HEK293 (cell line): Measurements from ENCODE around the gene SHISA6.

Experiments used
- CTCF ChIA-PET: fragments of 350-600 bp; formaldehyde crosslinking; extraction: SDS; loops from one replicate; lab custom pipeline; 2021; ENCODE audit warnings: antibody characterized with exemption; lab: Yijun Ruan, JAX
- POLR2A ChIA-PET: fragments of 300-600 bp; formaldehyde crosslinking; extraction: SDS; loops from one replicate; lab custom pipeline; 2020; ENCODE audit warnings: antibody characterized with exemption, inconsistent platforms; lab: Yijun Ruan, JAX
- H3K27ac ChIP-seq: fragments of 200-500 bp; sonication (Bioruptor generic); 2 replicates; pipeline ENCODE4 v1.5.1; 2014; ENCODE audit warnings: low read depth, low read length, control low read depth, inconsistent platforms; ENCODE audit errors: extremely low read depth
- H3K36me3 ChIP-seq, 2 experiments: fragments of 200-500 bp in 1 of 2; sonication (Bioruptor generic) in 1 of 2; 1 replicate in 1 of 2; 2 replicates in 1 of 2; pipeline ENCODE4 v1.5.1; 2014 to 2017; ENCODE audit warnings: inconsistent platforms in 2 of 2, low read length in 2 of 2; ENCODE audit not compliant: control insufficient read depth in 2 of 2, insufficient read depth in 1 of 2
- H3K4me1 ChIP-seq: fragments of 200-500 bp; sonication (Bioruptor generic); 2 replicates; pipeline ENCODE4 v1.5.1; 2014; ENCODE audit warnings: mild to moderate bottlenecking, low read length, inconsistent platforms; ENCODE audit not compliant: control insufficient read depth, insufficient read depth
- H3K4me3 ChIP-seq: 2 replicates; pipeline ENCODE4 v1.5.1; 2011; ENCODE audit warnings: low read depth, mild to moderate bottlenecking, control low read depth, low read length, moderate library complexity
- H3K9me3 ChIP-seq: fragments of 200-500 bp; sonication (Bioruptor generic); 2 replicates; pipeline ENCODE4 v1.5.1; 2014; ENCODE audit warnings: low read depth, low read length, inconsistent platforms; ENCODE audit not compliant: control insufficient read depth, insufficient read depth
- CTCF ChIP-seq: fragments of 450-650 bp; formaldehyde crosslinking; IDR thresholded peaks from 2 replicates; pipeline ENCODE4 v1.5.1; 2016; ENCODE audit warnings: missing biosample characterization, missing genetic modification characterization
- GLIS1 ChIP-seq: fragments of 450-650 bp; formaldehyde crosslinking; IDR thresholded peaks from 2 replicates; pipeline ENCODE4 v1.5.1; 2016; ENCODE audit warnings: missing biosample characterization, missing genetic modification characterization
- KLF8 ChIP-seq: fragments of 450-650 bp; formaldehyde crosslinking; IDR thresholded peaks from 2 replicates; pipeline ENCODE4 v1.5.1; 2016; ENCODE audit warnings: missing biosample characterization, missing genetic modification characterization
- PBX3 ChIP-seq: sonication (generic); formaldehyde crosslinking; IDR thresholded peaks from 2 replicates; pipeline ENCODE4 v1.8.1; 2022; ENCODE audit warnings: mild to moderate bottlenecking, moderate library complexity, missing genetic modification reagents
- SP2 ChIP-seq: fragments of 450-650 bp; formaldehyde crosslinking; IDR thresholded peaks from 2 replicates; pipeline ENCODE4 v1.5.1; 2016; ENCODE audit warnings: missing biosample characterization, missing genetic modification characterization
- ZEB2 ChIP-seq: fragments of 450-650 bp; formaldehyde crosslinking; IDR thresholded peaks from 2 replicates; pipeline ENCODE4 v1.5.1; 2016; ENCODE audit warnings: missing biosample characterization, missing genetic modification characterization
- ZNF155 ChIP-seq: fragments of 450-650 bp; formaldehyde crosslinking; IDR thresholded peaks from 2 replicates; pipeline ENCODE4 v1.5.1; 2016; ENCODE audit warnings: missing biosample characterization, missing genetic modification characterization
- ZNF169 ChIP-seq: fragments of 450-650 bp; formaldehyde crosslinking; IDR thresholded peaks from 2 replicates; pipeline ENCODE4 v1.5.1; 2016; ENCODE audit warnings: missing biosample characterization, missing genetic modification characterization
- ZNF311 ChIP-seq: fragments of 450-650 bp; formaldehyde crosslinking; IDR thresholded peaks from 2 replicates; pipeline ENCODE4 v1.5.1; 2017; ENCODE audit warnings: missing biosample characterization, missing genetic modification characterization, borderline replicate concordance
- ZNF37A ChIP-seq: fragments of 450-650 bp; IDR thresholded peaks from 2 replicates; pipeline ENCODE4 v1.5.1; 2018; ENCODE audit warnings: missing biosample characterization, missing genetic modification characterization
- ZNF394 ChIP-seq: fragments of 450-650 bp; formaldehyde crosslinking; IDR thresholded peaks from 2 replicates; pipeline ENCODE4 v1.5.1; 2016; ENCODE audit warnings: missing biosample characterization, missing genetic modification characterization, mild to moderate bottlenecking, moderate library complexity, borderline replicate concordance
- ZNF473 ChIP-seq: fragments of 450-650 bp; formaldehyde crosslinking; IDR thresholded peaks from 2 replicates; pipeline ENCODE4 v1.5.1; 2017; ENCODE audit warnings: missing biosample characterization, missing genetic modification characterization
- ZNF561 ChIP-seq: fragments of 450-650 bp; IDR thresholded peaks from 2 replicates; pipeline ENCODE4 v1.5.1; 2018; ENCODE audit warnings: missing biosample characterization, missing genetic modification characterization, borderline replicate concordance
- TF ChIP-seq, protein P1 (sequence below): fragments of 450-650 bp; formaldehyde crosslinking; IDR thresholded peaks from 2 replicates; pipeline ENCODE4 v1.5.1; 2017; ENCODE audit warnings: missing biosample characterization, missing genetic modification characterization
- TF ChIP-seq, protein P2 (sequence below): fragments of 450-650 bp; formaldehyde crosslinking; IDR thresholded peaks from 2 replicates; pipeline ENCODE4 v1.5.1; 2016; ENCODE audit warnings: missing biosample characterization, missing genetic modification characterization
- TF ChIP-seq, protein P3 (sequence below): fragments of 450-650 bp; formaldehyde crosslinking; IDR thresholded peaks from 2 replicates; pipeline ENCODE4 v1.5.1; 2017; ENCODE audit warnings: missing biosample characterization, mild to moderate bottlenecking, missing genetic modification characterization, moderate library complexity

The SHISA6 gene

GRCh38 chr17:11324021-11324420 lies 83.0 kb downstream of the SHISA6 start:
- POLR2A ChIA-PET: no interaction called here

GRCh38 chr17:11324846-11325420 lies 83.9 kb downstream of the SHISA6 start:
- TF ChIP-seq ZNF394 (tag by site-specific recombination) (no peak), PBX3 (no peak), GLIS1 (tag by site-specific recombination) (no peak), ZEB2 (tag by site-specific recombination) (no peak), ZNF473 (tag by site-specific recombination) (no peak)
- Histone ChIP-seq H3K4me1 (no peaks in the 10 kb centered on the region), H3K4me3 (no peak overlapping the region), H3K9me3 (no peaks in the 10 kb centered on the region), H3K36me3 (no peaks in the 10 kb centered on the region), H3K27ac (no peak overlapping the region)
- ChIA-PET POLR2A (no interaction called here), CTCF (interaction anchor here (1.0 kb wide), 1 partner anchor 319 kb away, joined by 5 read pairs; no protein-coding TSS in a partner anchor)

More at GRCh38 chr17:11324021-11324420, 83.0 kb downstream of the SHISA6 start:
- TF ChIP-seq ZNF169 (tag by site-specific recombination): no peak
- no peaks in the 10 kb centered on the region for H3K9me3 ChIP-seq
- CTCF ChIA-PET: no interaction called here
- no peak overlapping the region for H3K4me3 ChIP-seq
- no peaks in the 10 kb centered on the region for H3K4me1 ChIP-seq
- H3K36me3 ChIP-seq: no peaks in the 10 kb centered on the region
- H3K27ac ChIP-seq: no peak overlapping the region

DNA sequence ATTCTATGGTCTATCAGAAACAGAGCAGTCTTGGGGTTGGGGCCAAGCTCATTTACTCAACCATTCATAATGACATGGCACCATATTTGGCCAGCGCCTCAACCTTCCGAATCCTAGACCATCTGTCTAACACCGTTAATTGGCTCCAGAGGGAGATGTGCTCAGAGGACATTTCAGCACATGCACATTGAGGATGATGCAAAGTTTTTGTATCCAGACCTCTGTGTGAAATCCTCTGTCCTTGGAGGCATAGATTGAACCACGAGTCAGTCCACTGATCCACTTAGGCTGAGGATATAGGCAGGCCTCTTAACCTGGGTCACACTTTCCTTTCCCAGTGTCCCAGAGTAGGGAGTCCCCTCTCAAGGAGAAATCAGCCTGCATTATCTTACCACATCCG lies 85.5 kb downstream of the SHISA6 start:
- H3K9me3 ChIP-seq: no peaks in the 10 kb centered on the region
- CTCF ChIA-PET: no interaction called here
- H3K36me3 ChIP-seq: no peaks in the 10 kb centered on the region
- H3K4me1 ChIP-seq: peaks cover 3% of the 10 kb centered on the region; the same call in 1 of the 2 replicates
- TF ChIP-seq ZNF37A (tag by site-specific recombination): no peak
- no peak for TF ChIP-seq ZNF561 (tag by site-specific recombination)
- no peak for TF ChIP-seq CTCF (tag by site-specific recombination)
- TF ChIP-seq, protein P1, sequence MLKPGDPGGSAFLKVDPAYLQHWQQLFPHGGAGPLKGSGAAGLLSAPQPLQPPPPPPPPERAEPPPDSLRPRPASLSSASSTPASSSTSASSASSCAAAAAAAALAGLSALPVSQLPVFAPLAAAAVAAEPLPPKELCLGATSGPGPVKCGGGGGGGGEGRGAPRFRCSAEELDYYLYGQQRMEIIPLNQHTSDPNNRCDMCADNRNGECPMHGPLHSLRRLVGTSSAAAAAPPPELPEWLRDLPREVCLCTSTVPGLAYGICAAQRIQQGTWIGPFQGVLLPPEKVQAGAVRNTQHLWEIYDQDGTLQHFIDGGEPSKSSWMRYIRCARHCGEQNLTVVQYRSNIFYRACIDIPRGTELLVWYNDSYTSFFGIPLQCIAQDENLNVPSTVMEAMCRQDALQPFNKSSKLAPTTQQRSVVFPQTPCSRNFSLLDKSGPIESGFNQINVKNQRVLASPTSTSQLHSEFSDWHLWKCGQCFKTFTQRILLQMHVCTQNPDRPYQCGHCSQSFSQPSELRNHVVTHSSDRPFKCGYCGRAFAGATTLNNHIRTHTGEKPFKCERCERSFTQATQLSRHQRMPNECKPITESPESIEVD: no peak
- no peak for TF ChIP-seq ZNF311 (tag by site-specific recombination)
- no peak for TF ChIP-seq ZNF155 (tag by site-specific recombination)
- TF ChIP-seq KLF8 (tag by site-specific recombination): no peak
- TF ChIP-seq SP2 (tag by site-specific recombination): no peak
- TF ChIP-seq, protein P2, sequence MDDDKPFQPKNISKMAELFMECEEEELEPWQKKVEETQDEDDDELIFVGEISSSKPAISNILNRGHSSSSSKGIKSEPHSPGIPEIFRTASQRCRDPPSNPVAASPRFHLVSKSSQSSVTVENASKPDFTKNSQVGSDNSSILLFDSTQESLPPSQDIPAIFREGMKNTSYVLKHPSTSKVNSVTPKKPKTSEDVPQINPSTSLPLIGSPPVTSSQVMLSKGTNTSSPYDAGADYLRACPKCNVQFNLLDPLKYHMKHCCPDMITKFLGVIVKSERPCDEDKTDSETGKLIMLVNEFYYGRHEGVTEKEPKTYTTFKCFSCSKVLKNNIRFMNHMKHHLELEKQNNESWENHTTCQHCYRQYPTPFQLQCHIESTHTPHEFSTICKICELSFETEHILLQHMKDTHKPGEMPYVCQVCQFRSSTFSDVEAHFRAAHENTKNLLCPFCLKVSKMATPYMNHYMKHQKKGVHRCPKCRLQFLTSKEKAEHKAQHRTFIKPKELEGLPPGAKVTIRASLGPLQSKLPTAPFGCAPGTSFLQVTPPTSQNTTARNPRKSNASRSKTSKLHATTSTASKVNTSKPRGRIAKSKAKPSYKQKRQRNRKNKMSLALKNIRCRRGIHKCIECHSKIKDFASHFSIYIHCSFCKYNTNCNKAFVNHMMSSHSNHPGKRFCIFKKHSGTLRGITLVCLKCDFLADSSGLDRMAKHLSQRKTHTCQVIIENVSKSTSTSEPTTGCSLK (tag by site-specific recombination): no peak
- TF ChIP-seq, protein P3, sequence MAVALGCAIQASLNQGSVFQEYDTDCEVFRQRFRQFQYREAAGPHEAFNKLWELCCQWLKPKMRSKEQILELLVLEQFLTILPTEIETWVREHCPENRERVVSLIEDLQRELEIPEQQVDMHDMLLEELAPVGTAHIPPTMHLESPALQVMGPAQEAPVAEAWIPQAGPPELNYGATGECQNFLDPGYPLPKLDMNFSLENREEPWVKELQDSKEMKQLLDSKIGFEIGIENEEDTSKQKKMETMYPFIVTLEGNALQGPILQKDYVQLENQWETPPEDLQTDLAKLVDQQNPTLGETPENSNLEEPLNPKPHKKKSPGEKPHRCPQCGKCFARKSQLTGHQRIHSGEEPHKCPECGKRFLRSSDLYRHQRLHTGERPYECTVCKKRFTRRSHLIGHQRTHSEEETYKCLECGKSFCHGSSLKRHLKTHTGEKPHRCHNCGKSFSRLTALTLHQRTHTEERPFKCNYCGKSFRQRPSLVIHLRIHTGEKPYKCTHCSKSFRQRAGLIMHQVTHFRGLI (tag by site-specific recombination): no peak
- H3K4me3 ChIP-seq: no peak overlapping the region
- POLR2A ChIA-PET: no interaction called here
- H3K27ac ChIP-seq: no peak overlapping the region
